ENCODE measurements around the gene ARHGAP23. TPM values are rescaled to one million over a fixed set of nuclear protein-coding genes. Genes with fewer than 3 reads are reported as not detected.

ARHGAP23 gene
- total RNA-seq, 4 donors from 2014 or later: 8.2 to 37.7 (median 12.3) TPM

- TF ChIP-seq CTCF (IDR thresholded peaks at IDR 0.05; ENCODE audit: low read depth): no peak
These were observed 82.3 kb downstream of the ARHGAP23 start for GRCh38 chr17:38510421-38511149.

- TF ChIP-seq CTCF (IDR thresholded peaks at IDR 0.05; ENCODE audit: low read depth): no peak
These were observed 83.2 kb downstream of the ARHGAP23 start for GRCh38 chr17:38511150-38512108.

- no peak for TF ChIP-seq CTCF (IDR thresholded peaks at IDR 0.05; ENCODE audit: low read depth)
These were observed 84.3 kb downstream of the ARHGAP23 start for GRCh38 chr17:38512473-38513058.

- TF ChIP-seq CTCF (IDR thresholded peaks at IDR 0.05; ENCODE audit: low read depth): no peak
These were observed 104.2 kb downstream of the ARHGAP23 start for GRCh38 chr17:38532451-38532850.

- no peak for TF ChIP-seq CTCF (IDR thresholded peaks at IDR 0.05; ENCODE audit: low read depth)
These were observed 105.0 kb downstream of the ARHGAP23 start for GRCh38 chr17:38533241-38533640.

- no peak for TF ChIP-seq CTCF (IDR thresholded peaks at IDR 0.05; ENCODE audit: low read depth)
These were observed 105.7 kb downstream of the ARHGAP23 start for GRCh38 chr17:38533866-38534497.

All from subcutaneous adipose tissue (tissue), 4 donors.